Measurements from ENCODE around the gene SASH1. TPM values are rescaled to one million over a fixed set of nuclear protein-coding genes. Genes with fewer than 3 reads are reported as not detected.

The SASH1 gene
- total and polyA plus RNA-seq, 11 donors: 10.7 to 47.5 (median 28.2) TPM

DNA sequence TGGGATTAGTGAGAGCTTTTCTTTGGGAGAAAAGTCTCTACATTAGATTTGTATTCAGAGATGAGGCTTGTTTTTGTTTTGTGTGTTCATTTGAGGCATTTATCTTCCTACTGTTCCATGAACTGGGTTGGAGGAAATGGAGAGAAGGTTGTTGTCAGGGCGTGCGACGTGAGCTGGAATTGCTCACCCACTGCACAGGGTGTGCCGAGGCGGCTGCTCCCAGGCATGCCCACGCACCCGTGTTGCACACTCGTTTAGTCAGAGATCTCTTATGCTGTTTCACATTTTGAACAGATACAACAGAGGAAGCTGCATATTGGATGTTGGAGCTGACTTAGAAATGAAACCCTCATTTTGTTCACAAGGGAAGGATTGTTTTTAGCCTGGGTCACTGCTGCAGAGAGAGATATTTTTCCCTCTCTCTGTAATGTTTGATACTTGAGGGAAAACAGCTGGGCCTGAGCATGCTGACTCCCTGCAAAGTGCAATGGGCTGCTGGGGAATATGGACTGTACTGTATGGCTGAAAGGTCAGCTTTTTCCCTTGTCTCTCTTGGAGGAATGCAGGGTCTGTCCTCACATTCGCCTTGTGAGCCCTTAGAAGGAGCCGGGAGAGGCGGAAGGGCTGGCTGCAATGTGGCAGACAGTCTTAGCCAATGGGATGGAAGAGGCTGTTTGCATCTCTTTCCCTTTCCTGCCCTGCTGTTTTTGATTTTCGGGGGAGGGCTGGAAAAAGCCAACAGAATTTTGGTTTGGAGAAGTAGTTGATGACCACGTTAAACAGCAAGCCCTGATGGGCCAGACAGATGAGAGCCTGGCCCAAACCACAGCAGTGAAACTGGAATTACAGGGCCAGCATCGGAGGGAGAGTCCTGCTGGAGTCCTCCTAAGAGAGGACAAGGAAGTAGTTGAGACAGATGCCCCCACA is 170.8 kb downstream of the SASH1 start:
- DNase-seq (peak; percentile 59 to 72 (median 65)), ATAC-seq (peak; percentile 49 to 86 (median 70))
- peak overlapping the region in 10 of 12 donors; percentile 2 to 40 (median 26) for H3K4me3 ChIP-seq
- WGBS, 4 donors: 68 to 73% (median 71%) methylated on average over 14 of the region's 14 CpGs
- TF ChIP-seq POLR2A (IDR thresholded peaks at IDR 0.05): peak in 1 of 2 donors; percentile 42
- TF ChIP-seq, protein P1, sequence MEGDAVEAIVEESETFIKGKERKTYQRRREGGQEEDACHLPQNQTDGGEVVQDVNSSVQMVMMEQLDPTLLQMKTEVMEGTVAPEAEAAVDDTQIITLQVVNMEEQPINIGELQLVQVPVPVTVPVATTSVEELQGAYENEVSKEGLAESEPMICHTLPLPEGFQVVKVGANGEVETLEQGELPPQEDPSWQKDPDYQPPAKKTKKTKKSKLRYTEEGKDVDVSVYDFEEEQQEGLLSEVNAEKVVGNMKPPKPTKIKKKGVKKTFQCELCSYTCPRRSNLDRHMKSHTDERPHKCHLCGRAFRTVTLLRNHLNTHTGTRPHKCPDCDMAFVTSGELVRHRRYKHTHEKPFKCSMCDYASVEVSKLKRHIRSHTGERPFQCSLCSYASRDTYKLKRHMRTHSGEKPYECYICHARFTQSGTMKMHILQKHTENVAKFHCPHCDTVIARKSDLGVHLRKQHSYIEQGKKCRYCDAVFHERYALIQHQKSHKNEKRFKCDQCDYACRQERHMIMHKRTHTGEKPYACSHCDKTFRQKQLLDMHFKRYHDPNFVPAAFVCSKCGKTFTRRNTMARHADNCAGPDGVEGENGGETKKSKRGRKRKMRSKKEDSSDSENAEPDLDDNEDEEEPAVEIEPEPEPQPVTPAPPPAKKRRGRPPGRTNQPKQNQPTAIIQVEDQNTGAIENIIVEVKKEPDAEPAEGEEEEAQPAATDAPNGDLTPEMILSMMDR (IDR thresholded peaks at IDR 0.05): no peak
- peak overlapping the region; percentile 73 to 89 (median 82) for H3K27ac ChIP-seq
- peaks cover 0 to 75% (median 24%) of the 10 kb centered on the region in 12 donors for H3K4me1 ChIP-seq
- no peaks in the 10 kb centered on the region for H3K9me3 ChIP-seq
- H3K27me3 ChIP-seq: no peaks in the 10 kb centered on the region
- peaks cover 0 to 38% (median 17%) of the 10 kb centered on the region in 9 donors for H3K36me3 ChIP-seq
- intact Hi-C loops (cut with DNase I): loop anchor here in 1 of 10 donors (5.0 kb wide), 1 partner anchor 41 kb away; no protein-coding TSS in a partner anchor

DNA sequence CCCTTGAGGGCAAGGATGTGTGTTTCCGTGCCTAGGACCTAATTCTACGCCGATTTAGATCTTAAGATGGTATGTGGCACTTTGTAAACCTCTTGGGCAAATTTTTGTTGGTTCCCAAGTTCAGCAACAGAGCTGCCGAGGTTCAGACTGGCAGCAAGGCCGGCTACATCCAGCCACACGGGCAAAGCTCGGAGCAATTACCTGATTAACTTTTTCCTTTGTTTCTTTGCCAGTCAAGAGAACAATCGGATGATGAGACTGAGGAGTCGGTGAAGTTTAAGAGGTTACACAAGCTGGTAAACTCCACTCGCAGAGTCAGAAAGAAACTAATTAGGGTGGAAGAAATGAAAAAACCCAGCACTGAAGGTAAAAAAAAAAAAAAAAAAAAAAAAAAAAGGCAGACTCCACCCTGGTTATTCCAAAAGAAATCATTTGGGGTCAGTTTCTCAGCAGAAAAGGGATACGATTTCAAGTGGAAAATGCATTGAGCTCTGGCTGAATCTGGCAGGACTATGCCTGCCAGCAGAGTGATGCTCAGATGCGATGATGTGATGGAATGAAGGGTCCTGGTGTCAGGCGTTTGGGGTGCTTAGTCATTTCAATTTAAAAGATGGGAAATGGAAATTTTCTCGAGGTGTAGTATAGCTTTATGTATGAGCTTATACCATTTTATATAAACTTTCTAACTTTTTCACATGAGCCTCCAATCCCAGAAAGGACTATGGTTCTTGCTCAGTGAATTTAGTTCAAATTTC is 171.6 kb downstream of the SASH1 start:
- H3K9me3 ChIP-seq: no peaks in the 10 kb centered on the region
- H3K4me1 ChIP-seq: peaks cover 0 to 83% (median 31%) of the 10 kb centered on the region in 12 donors
- no peak for ATAC-seq
- peaks cover 0 to 41% (median 20%) of the 10 kb centered on the region in 9 donors for H3K36me3 ChIP-seq
- H3K4me3 ChIP-seq: peak overlapping the region in 9 of 12 donors; percentile 9 to 40 (median 26)
- DNase-seq: no peak
- WGBS, 4 donors: 61 to 77% (median 67%) methylated on average over 14 of the region's 14 CpGs
- intact Hi-C loops (cut with DNase I): loop anchor here in 1 of 10 donors (5.0 kb wide), 1 partner anchor 42 kb away; no protein-coding TSS in a partner anchor
- no peaks in the 10 kb centered on the region for H3K27me3 ChIP-seq
- TF ChIP-seq, protein P1 (IDR thresholded peaks at IDR 0.05): no peak
- no peak for TF ChIP-seq POLR2A (IDR thresholded peaks at IDR 0.05)
- peak overlapping the region; percentile 73 to 89 (median 82) for H3K27ac ChIP-seq

DNA sequence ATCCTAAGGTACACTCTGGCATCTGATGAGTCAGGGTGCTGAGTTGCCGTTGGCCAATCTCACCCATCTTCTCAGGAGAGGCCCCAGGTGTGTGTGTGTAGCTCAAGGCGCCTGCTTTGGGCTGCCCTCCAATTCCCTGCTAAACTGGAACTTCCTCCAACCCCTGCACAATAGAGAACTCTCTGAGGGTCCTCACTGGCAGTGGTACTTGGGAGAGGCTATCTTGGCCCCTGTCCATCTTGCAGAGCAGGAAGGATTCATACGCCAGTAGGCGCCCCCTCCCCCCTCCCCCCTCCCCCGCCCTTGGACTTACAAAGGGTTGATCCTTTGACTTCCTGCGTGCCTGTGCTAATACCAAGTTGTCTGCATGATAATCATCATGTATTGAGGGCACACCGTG is 173.6 kb downstream of the SASH1 start:
- Histone ChIP-seq H3K9me3 (no peaks in the 10 kb centered on the region), H3K27ac (peak overlapping the region in 3 of 12 donors; percentile 48 to 84 (median 73)), H3K27me3 (no peaks in the 10 kb centered on the region), H3K36me3 (peaks cover 0 to 61% (median 40%) of the 10 kb centered on the region in 9 donors), H3K4me3 (no peak overlapping the region), H3K4me1 (peaks cover 0 to 92% (median 31%) of the 10 kb centered on the region in 12 donors)
- intact Hi-C loops (cut with DNase I): no loop called here
- no peak for ATAC-seq
- no peak for DNase-seq
- no peak for TF ChIP-seq POLR2A (IDR thresholded peaks at IDR 0.05)
- TF ChIP-seq, protein P1 (IDR thresholded peaks at IDR 0.05): no peak
- WGBS, 4 donors: 63 to 73% (median 67%) methylated on average over 3 to 7 of the region's 7 CpGs

Measured in heart left ventricle (tissue), 16 donors.